Adrenal gland (tissue), 12 donors: ENCODE measurements around the gene UBE2E3. TPM values are rescaled to one million over a fixed set of nuclear protein-coding genes. Genes with fewer than 3 reads are reported as not detected.
"Not testable (repeated sequence)": the region's sequence is repeated elsewhere in the genome, so short reads cannot be mapped to it uniquely, and the experiment has no call there.

Experiments used
- DNase-seq, 7 donors: peaks; one replicate each; pipeline ENCODE4 v3.0.0-alpha.2; 2019 to 2020
- H3K27ac ChIP-seq, 5 donors: fragments of 200-600 bp; sonication (generic) in 4 of 5; 1 replicate in 3 of 5; 2 replicates in 2 of 5; pipeline versions ENCODE4 v1.5.1 to v1.8.0; 2016 to 2020; ENCODE audit warnings: mild to moderate bottlenecking in 1 of 5
- H3K27me3 ChIP-seq: fragments of 200-600 bp; 2 replicates; pipeline ENCODE4 v1.8.0; 2021
- H3K36me3 ChIP-seq, 2 donors: fragments of 200-600 bp; replicated peaks in 1 of 2; 1 replicate in 1 of 2; 2 replicates in 1 of 2; pipeline versions ENCODE4 v1.5.1 to v1.8.0; 2018 to 2022
- H3K4me1 ChIP-seq, 2 donors: fragments of 200-600 bp; replicated peaks in 1 of 2; 1 replicate in 1 of 2; 2 replicates in 1 of 2; pipeline versions ENCODE4 v1.5.1 to v1.8.0; 2018 to 2021
- H3K4me3 ChIP-seq, 4 donors: fragments of 200-600 bp; sonication (generic) in 3 of 4; one replicate each; pipeline ENCODE4 v1.5.1; 2016 to 2018
- H3K9me3 ChIP-seq, 3 donors: fragments of 200-600 bp; sonication (generic) in 1 of 3; replicated peaks in 1 of 3; 1 replicate in 2 of 3; 2 replicates in 1 of 3; pipeline versions ENCODE4 v1.5.1 to v1.8.0; 2016 to 2021
- CTCF ChIP-seq, 6 experiments: fragments of 450-650 bp in 4 of 6; fragments of 200-600 bp in 2 of 6; sonication (generic) in 1 of 6; IDR thresholded peaks; 1 replicate in 5 of 6; 2 replicates in 1 of 6; pipeline versions ENCODE4 v1.5.1 to v1.8.0; 2016 to 2021; ENCODE audit warnings: antibody characterized with exemption in 6 of 6, mild to moderate bottlenecking in 2 of 6, moderate library complexity in 1 of 6
- POLR2A ChIP-seq, 2 donors: fragments of 450-650 bp; IDR thresholded peaks; one replicate each; pipeline ENCODE4 v1.6.1; 2017; ENCODE audit warnings: antibody characterized with exemption in 2 of 2, mild to moderate bottlenecking in 2 of 2, moderate library complexity in 1 of 2
- WGBS, 4 donors: extraction: QIAGEN DNeasy Blood & Tissue Kit in 2 of 4; methylation state at CpG; one replicate each; pipeline versions ENCODE4 v1.1.5 to v1.1.7; 2013 to 2017; 5-methylcytosine and 5-hydroxymethylcytosine counted together
- intact Hi-C, 2 donors: fragments of 100-400 bp; cut with DNase I; formaldehyde crosslinking; loops; one replicate each; pipeline versions ENCODE4 v1.14.1 to v1.15.0; 2022 to 2023
- polyA plus RNA-seq, 3 donors: library from polyadenylated mRNA; stranded (reverse); fragments of 200-250 nt in 2 of 3; fragments of 350-450 nt in 1 of 3; fragmentation: Illumina TruSeq in 1 of 3; extraction: RNeasy Lipid Tissue Mini Kit (QIAGEN cat#74804) in 1 of 3; gene quantifications; one replicate each; pipeline ENCODE4 v1.2.3, GENCODE V29; 2013 to 2014
- total RNA-seq, 9 donors: library from RNA; depleted of rRNA in 4 of 9; stranded (reverse); fragments of >200 nt in 4 of 9; fragments of 120-200 nt in 1 of 9; fragmentation: NEBNext Ultra II Directional in 1 of 9; extraction: Animal tissue kit (Norgen Biotek cat#: 25700) in 1 of 9; gene quantifications; one replicate each; pipeline versions ENCODE4 v1.1.0 to v1.2.4, GENCODE V29; 2013 to 2023
- donor health status: healthy with polysubstance abuse.
- donor health status: Bipolar disorder and iron deficiency.
- donor health status: DM: yes; HTN: yes; CAD: no.
- donor health status: DM: no; HTN: no; CAD: no.
- donor health status: DM: no; HTN: no; CAD: no.
- donor health status: DM: yes; HTN: yes; CAD: no.

The UBE2E3 gene
- total and polyA plus RNA-seq, 12 donors = 30.8 to 87.1 (median 51.0) TPM

GRCh38 chr2:181036445-181036844 is 56.0 kb downstream of the UBE2E3 start:
- no peak for DNase-seq
- WGBS, 4 donors = 97 to 100% (median 98%) methylated on average over 2 of the region's 2 CpGs
- Histone ChIP-seq H3K4me1 (peaks cover 0 to 6% of the 10 kb centered on the region in 2 donors), H3K27ac (no peak overlapping the region), H3K36me3 (no peaks in the 10 kb centered on the region), H3K9me3 (no peaks in the 10 kb centered on the region), H3K4me3 (no peak overlapping the region), H3K27me3 (no peaks in the 10 kb centered on the region)
- TF ChIP-seq POLR2A (IDR thresholded peaks at IDR 0.05) (no peak), CTCF (IDR thresholded peaks at IDR 0.05) (no peak)
- intact Hi-C loops = no loop called here

- intact Hi-C loops = no loop called here
- 85 to 97% (median 90%) methylated on average over 4 of the region's 4 CpGs for WGBS, 4 donors
- no peak for DNase-seq
Observed at GRCh38 chr2:181036848-181037603, 56.6 kb downstream of the UBE2E3 start.

GRCh38 chr2:181037922-181038321 is 57.5 kb downstream of the UBE2E3 start:
- no peak for TF ChIP-seq CTCF (IDR thresholded peaks at IDR 0.05)
- TF ChIP-seq POLR2A (IDR thresholded peaks at IDR 0.05) = no peak
- WGBS, 4 donors = 93 to 97% (median 96%) methylated on average over 1 of the region's 1 CpG
- no peaks in the 10 kb centered on the region for H3K27me3 ChIP-seq
- no peak overlapping the region for H3K4me3 ChIP-seq
- intact Hi-C loops = no loop called here
- H3K27ac ChIP-seq = no peak overlapping the region
- no peaks in the 10 kb centered on the region for H3K36me3 ChIP-seq
- no peaks in the 10 kb centered on the region for H3K9me3 ChIP-seq
- no peak for DNase-seq
- no peaks in the 10 kb centered on the region for H3K4me1 ChIP-seq

More at GRCh38 chr2:181036848-181037603, 56.6 kb downstream of the UBE2E3 start:
- Histone ChIP-seq H3K36me3 (no peaks in the 10 kb centered on the region), H3K4me3 (no peak overlapping the region), H3K4me1 (peaks cover 0 to 5% of the 10 kb centered on the region in 2 donors), H3K27me3 (no peaks in the 10 kb centered on the region), H3K27ac (no peak overlapping the region), H3K9me3 (no peaks in the 10 kb centered on the region)
- TF ChIP-seq POLR2A (IDR thresholded peaks at IDR 0.05) = no peak
- TF ChIP-seq CTCF (IDR thresholded peaks at IDR 0.05) = no peak

GRCh38 chr2:181038796-181039195 is 58.4 kb downstream of the UBE2E3 start:
- H3K27me3 ChIP-seq = no peaks in the 10 kb centered on the region
- DNase-seq = no peak
- H3K4me3 ChIP-seq = no peak overlapping the region
- intact Hi-C loops = no loop called here
- WGBS, 4 donors = 93 to 97% (median 96%) methylated on average over 4 of the region's 4 CpGs
- H3K27ac ChIP-seq = no peak overlapping the region
- H3K36me3 ChIP-seq = no peaks in the 10 kb centered on the region
- TF ChIP-seq CTCF (IDR thresholded peaks at IDR 0.05) (no peak), POLR2A (IDR thresholded peaks at IDR 0.05) (no peak)
- no peaks in the 10 kb centered on the region for H3K9me3 ChIP-seq
- no peaks in the 10 kb centered on the region for H3K4me1 ChIP-seq

GRCh38 chr2:181040839-181041238 is 60.4 kb downstream of the UBE2E3 start:
- WGBS, 4 donors = 92 to 96% (median 94%) methylated on average over 11 of the region's 11 CpGs

More at GRCh38 chr2:181040839-181041238, 60.4 kb downstream of the UBE2E3 start:
- H3K4me3 ChIP-seq, H3K27ac ChIP-seq, H3K36me3 ChIP-seq, intact Hi-C loops, H3K4me1 ChIP-seq, H3K9me3 ChIP-seq, DNase-seq, H3K27me3 ChIP-seq: not testable (repeated sequence)
